Amygdala (tissue), 56 donors: ENCODE results near the gene CLINT1.
A peak's percentile ranks its signal among the peaks of the same experiment; 100 is the strongest.
"Not testable (repeated sequence)": the region's sequence is repeated elsewhere in the genome, so short reads cannot be mapped to it uniquely, and the experiment has no call there.

ENCODE experiments used
- DNase-seq, 56 donors: peaks; one replicate each; lab custom pipeline; 2025; lab: John Stamatoyannopoulos, UW

The CLINT1 gene

DNA sequence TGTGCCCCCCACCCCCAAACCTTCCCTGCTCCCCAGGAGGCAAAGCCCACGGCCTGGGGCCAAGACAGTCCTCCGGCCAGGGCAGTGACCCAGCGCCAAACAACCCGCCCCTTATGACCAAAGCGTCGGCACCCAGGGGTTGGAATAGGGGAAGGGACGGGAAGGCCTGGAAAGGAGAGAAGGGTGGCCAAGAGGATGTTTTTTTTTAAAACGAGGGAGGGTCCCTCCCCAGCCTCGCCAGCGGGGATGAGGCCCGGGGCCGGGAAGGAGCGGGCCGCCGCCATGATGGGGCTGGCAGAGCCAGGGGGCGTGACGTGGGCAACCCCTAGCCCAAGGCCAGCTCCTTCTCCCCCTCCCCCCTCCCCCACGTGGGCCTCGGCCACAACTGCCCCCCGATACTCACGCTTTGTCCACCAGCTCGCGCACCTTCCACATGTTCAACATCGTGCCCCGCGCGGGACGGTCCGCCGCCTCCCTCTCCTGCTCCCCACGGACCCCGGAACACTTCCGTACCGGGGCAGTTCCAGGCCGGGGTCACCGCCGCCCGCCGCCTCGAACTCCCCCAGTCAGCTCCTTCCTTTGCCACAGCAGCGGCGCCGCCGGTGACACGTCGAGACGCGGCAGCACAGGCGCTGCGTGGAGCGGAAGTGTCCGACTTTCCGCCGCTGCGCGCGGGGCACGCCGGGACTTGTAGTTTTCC, at the start of gene CLINT1:
CLINT1 (minus strand) TSS at position 619 of the 700 bp plus-strand sequence; CDS start at position 444, 175 bp downstream.
- DNase-seq: peak; percentile 39 to 93 (median 80)

DNA sequence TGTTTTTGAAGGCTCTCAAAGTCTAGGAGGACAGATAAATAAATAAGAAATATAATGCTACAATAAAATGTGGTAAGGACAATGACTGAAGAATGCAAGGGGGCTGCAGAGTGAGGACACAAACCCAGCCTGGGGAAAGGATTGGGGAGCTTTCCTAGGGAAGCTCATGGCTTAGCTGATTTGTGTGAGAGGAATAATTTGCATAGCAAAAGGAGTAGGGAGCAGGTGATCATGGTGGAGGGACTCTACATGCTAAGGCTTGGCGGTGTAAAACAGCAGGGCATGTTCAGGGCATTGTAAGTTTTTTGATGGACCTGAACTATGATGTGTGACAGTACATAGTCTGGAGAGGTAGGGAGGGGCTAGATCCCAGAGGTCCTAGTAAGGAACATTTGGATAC, 49.5 kb upstream of the CLINT1 start:
- no peak for DNase-seq

DNA sequence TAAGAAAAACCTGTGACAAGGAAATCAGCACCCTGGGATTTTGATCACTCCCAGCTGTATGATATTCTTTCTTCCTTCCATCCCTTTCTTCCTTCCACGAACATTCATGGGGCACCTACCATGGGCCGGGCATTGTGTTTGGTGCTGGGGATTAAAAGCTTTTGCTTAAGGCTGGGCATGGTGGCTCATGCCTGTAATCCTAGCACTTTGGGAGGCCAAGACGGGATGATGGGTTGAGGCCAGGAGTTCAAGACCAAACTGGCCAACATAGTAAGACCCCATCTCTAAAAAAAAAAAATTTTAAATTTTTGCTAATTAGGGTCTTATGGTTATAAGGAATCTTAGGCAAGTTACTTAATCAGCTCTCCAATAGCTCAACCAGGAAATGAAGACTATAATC, 48.5 kb upstream of the CLINT1 start:
- DNase-seq: no peak

DNA sequence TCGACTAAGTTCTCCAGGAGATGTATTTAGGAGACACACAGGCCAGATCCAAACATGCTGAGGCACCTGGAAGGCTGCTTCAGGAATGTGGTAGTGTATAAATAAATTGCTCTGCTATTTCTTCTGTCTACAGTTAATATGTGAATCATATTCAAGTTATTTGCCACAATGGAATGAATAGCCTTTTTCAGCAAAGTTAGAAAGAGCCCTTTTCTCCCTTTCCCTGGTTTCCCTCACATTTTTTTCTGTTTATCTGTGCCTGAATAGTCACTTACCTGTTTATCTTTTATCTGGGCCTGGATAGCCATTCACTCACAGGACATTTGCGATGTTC, 44.1 kb upstream of the CLINT1 start:
- no peak for DNase-seq

DNA sequence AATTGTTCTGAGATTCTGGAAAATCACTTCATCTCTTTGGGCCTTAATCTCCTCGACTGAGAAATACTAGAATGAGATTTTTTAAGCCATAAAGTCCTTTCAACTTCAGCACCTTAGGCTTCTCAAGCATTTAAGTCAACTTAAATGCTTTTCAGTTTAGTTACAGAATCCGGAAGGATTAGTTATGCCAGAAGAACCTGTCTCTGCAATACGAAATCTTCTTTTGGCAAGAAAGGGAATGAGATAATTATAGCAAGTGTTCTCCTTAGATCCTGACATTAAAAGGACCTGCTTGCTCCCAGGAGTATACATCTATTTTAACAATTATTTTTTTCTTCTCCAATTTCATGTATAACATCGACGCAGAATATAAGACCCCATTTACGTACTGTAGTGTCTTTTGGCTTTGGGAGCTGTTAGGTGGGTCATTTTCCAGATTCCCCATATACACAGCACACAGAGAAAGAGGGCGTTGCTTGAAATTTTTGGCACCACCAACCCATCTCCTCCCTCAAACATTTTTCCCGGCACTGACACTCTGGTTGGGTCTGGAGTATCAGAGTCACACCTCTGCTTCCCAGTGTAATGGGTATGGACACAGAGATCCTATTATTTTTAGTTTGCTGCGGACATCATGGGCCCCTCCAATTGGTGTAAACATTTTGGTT, 43.6 kb upstream of the CLINT1 start:
- no peak for DNase-seq

DNA sequence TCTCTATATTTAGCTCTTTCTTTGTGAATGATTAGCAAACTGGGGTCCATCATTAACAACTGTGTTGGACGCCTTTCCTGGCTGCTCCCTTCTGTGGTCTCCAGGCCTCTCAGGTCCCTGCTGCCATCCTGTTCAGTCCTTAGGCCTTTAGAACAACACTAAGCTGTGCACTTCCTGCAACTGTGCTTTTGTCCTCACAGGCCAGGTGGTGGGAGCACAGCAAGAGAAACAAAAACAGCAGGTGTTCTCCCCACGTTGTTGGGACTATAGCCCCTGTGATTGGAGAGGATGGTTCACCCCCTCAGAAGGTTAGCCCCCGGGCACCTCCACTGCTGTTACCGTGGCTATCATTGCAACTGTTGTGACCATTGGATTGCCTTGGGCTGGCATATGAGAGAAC, 41.7 kb upstream of the CLINT1 start:
- DNase-seq: no peak

DNA sequence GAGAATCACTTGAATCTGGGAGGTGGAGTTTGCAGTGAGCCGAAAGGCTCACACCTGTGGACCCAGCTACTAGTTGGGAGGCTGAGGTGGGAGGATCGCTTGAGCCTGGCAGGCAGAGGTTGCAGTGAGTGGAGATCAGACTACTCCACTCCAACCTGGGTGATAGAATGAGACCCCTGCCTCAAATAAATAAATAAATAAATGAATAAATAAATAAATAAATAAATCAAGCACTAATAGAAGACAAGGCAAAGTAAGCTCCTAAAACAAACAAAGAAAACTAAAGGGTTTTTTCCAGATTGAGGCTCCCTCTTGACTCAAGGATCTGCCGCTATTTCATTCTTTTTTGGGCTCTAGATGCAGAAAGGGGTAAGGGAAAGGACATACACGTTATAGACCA, 34.7 kb upstream of the CLINT1 start:
- no peak for DNase-seq

DNA sequence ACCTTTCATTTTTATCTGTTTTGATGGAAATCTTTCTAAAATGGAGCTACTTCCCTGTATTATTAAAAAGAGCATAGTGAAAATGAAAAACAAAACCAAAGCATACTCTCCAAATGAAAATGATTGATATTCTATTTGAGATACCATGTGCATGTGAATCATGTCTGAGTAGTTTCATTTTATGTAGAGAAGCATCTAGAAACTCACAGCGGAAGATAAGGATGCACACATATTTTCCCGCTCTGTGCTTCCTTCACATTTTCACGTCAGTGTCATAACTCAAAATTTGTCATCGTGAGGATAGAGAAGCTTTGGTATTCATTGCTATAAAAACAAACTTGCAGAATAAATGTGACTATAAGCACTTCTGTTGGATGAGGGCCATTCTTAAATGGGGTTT, 34.0 kb upstream of the CLINT1 start:
- DNase-seq: no peak

DNA sequence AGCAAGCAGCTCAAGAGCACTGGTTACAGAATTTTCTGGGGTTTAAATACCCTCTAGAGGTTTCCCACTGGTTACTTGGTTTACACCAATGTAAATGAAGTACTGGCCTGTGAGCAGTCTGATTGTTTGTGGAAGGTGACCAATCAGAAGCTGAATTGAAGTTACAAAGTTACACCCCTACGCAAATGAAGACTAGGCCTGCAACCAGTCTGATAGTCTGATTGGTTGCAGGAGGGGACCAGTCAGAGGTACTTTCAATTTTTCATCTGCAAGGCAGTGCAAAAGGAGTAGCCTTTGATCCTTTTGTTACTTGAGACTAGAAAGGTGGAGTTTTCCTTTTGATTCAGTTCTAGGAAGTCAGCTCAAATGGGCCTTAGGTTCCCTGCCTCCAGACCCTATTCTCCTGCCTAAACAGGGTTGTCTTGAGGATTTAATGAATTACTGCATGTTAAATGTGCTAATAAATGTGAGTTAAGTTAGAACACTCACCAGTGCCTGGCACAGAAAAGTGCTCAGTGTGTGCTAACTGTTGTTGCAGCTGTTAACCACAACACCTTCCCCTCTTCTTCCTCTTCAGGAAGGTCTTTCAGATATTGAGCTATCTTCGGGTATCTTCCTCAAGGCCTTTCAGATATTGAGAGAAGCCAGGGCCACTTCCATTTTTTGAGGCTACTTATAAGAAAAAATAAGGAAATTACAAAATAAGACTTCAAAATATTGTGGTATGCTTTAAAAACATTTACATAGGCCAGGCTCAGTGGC, 32.1 kb upstream of the CLINT1 start:
- no peak for DNase-seq

DNA sequence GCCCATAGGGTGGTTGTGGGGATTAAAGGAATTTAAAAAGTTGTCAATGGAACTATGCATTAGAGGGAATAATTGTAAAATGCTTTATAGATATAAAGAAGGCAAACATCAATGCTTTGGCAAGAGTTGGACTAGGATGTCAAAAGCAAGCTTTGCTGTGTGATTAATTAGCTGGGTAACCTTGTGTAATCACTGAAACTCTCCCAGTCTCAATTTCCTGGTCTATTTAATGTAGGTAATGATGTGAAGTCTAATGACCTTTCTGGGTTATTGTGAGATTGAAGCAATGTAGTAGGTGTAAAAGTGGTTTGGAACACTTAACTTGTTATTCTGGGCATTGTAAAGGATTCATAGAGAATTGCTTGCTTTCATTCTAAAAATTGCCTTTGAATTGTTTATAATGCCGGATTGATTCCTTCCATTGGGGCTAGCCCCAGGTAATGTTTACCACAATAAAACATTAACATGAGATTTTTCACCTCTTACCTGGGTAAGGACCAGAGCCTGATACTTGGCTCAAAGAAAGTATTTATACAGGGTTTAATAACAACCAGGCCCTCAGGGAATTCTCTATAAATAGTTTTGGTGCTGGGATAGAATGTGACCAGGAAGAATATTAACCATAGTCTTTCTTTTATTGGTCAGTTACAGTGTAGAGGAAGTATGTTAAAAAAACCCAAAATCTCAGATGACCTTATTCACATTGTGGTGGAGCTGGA, 30.0 kb upstream of the CLINT1 start:
- no peak for DNase-seq

DNA sequence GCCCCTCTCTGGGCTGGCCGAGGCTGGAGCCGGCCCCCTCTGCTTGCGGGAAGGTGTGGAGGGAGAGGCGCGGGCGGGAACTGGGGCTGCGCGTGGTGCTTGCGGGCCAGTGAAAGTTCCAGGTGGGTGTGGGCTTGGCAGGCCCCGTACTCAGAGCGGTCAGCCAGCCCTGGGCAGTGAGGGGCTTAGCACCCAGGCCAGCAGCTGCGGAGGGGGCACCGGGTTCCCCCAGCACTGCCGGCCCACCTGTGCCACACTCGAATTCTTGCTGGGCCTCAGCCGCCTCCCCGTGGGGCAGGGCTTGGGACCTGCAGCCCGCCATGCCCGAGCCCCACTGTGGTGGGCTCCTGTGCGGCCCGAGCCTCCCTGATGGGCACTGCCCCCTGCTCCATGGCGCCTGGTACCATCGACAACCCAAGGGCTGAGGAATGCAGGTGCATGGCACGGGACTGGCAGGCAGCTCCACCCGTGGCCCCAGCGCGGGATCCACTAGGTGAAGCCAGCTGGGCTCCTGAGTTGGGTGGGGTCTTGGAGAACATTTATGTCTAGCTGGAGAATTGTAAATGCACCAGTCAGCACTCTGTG, 27.9 kb upstream of the CLINT1 start:
- no peak for DNase-seq

DNA sequence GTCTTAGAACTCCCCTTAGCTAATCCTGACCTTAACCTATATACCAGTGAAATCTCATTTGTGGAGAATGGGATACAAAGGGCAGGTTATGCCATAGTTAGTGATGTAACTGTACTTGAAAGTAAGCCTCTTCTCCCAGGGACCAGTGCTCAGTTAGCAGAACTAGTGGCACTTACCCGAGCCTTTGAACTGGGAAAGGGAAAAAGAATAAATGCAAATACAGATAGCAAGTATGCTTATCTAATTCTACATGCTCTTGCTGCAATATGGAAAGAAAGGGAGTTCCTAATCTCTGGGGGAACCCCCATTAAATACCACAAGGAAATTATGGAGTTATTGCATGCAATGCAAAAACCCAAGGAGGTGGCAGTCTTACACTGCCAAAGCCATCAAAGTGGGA, 26.1 kb upstream of the CLINT1 start:
- not testable (repeated sequence) for DNase-seq

DNA sequence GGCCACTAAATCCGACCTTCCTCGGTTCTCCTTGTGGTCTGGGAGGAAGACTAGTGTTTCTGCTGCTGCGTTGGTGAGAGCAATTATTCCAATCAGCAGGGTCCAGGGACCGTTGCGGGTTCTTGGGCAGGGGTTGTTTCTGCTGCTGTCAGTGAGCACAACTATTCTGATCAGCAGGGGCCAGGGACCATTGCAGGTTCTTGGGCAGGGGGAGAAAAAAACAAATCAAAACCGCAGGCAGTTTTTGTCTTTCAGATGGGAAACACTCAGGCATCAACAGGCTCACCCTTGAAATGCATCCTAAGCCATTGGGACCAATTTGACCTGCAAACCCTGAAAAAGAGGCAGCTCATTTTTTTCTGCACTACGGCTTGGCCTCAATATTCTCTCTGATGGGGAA, 22.6 kb upstream of the CLINT1 start:
- DNase-seq: not testable (repeated sequence)

DNA sequence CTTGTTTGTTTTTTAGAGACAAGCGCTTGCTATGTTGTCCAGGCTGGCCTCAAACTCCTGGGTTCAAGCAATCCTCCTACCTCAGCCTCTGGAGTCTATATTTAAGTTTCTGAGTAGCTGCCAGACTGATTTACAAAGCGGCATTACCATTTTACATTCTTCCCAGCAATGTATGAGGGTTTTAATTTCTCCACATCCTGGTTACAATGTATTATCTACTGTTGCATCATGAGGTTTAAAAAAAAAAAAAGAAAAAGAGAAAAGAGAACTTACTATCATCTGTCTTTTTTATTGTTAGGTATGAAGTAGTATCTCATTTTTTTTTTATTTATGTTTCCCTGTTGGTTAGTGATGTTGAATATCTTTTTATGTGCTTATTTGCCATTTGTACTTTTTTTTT, 18.9 kb upstream of the CLINT1 start:
- DNase-seq: no peak

DNA sequence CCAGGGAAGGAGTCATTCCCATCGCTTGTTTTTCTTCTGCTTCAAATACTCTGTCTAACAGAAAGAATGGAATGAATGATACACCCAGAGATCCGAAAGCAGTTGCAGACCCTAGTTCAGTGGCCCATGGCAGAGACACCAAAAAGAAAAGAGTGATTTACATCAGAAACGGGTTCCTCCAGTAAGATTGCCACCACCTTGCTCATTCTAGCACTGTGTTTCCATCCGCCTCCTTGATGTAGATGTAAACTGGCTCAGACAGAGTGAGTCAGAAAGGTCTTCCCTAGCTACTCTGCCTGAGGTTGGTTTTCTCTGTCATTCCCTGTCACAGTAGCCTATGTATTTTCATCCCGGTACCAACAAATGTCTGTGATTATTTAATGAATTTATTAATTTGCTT, 15.9 kb upstream of the CLINT1 start:
- DNase-seq: no peak

DNA sequence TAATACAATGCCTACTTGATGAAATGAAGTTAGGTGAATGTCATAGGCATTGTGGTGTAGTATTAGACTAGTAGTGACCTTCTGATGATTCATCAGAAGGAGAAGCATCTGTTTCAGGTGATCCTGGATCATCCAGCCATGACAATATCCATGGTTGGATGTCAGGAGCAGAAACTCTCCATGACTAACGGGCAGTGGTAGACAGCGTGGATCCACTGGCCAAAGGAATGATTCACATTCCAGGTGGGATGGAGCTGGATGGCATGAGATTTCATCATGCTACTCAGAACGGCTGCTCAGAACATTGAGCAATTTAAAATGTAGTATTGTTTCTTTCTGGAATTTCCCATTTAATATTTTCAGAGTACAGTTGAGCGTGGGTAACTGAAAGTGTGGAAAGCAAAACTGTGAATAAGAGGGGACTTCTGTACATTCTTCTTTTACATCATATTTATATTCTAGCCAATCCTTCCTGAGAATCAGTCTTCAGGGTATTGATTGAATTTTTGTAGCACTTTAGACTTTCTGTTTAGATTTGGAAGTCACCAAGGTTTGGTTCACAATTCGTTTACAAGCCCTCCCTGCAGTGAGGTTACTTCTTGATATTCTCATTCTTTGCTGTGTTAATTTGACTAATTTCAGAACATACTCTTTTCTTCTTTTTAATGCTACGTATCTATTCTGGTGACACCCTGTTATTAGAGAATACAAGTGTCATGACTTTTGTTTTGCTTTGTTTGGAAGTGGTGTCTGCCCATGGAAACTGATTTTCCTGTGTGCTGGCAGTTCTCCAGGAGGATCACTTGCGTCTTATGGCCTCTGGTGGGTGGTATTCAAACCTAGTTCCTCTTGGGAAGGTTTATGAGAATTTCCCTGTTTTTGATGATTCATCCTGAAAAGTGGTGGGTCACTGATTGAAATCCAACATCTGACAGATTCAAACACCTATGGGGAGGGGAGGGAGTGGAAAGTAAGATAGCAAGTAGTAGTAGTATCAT, 12.2 kb upstream of the CLINT1 start:
- peak in 2 of 56 donors; percentile 2 to 10 for DNase-seq

DNA sequence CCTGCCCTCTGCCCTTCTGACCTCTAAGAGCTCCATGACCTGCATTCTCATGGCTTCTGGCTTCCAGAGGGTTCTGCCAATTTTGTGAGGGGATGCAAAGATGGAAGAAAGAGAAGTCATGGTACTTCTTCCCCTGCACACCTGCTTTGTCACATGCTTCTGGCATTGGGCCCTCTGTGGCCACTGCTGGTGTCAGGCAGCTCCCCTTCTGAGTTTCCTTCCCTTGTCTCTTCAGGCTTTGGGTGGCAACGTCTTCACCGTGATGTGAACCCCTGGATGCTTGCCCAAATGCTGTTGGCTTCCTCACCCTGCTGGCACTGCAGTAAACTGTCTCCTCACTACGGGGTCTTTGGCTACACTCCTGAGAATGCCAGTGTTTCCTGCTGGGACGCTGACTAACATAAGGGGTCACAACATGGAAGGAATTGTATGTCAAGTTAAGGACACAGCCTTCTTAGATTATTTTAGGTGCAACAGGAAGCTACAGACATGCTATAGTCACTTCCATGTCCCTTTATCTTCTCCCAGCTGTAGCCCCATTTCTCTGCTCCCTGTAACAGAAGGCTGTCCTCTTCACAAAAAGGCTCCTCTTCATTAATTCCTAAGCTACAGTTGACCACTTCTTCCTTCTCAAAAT, 8.9 kb upstream of the CLINT1 start:
- DNase-seq: no peak

DNA sequence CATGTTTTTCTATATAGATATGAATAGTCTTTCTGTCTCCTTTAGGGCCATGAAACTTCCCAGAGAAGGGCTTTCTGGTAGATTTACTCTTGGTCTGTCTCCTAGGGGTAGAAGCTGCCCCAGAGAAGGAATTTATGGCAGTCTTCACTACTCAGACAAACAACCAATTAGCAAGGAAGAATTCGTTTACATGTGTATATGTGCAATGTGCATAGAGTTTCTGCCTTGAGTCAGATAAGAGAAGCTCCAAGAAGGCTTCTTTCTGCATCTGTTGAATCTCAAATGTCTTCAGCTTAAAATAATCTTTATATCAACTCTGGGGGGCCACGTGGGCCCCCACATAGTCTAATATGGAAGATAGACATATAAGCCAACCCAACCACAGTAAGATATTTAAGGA, 7.6 kb upstream of the CLINT1 start:
- DNase-seq: no peak

DNA sequence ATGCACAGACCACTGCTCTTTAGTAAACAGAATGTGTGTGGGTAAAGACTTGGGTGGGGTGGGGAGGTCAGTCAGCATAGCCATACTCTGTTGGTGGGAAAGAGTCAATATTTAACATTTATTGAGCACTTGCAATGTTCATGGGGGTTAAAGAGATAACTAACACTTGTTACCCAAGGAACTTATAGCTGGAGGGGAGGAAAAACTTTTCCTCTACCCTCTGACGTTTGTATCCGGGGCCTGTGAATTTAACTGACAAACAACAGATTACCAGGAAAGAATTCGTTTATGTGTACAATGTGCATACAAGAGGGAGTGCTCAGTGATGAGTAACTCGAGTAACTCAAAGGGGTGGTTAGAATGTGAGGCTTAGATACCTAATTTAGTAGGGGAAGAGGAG, 6.8 kb upstream of the CLINT1 start:
- no peak for DNase-seq
